ENCODE data around the gene UBALD1.

- TF ChIP-seq CTCF (IDR thresholded peaks at IDR 0.05), result no peak
- no peak for TF ChIP-seq EZH2 (IDR thresholded peaks at IDR 0.05; ENCODE audit: borderline replicate concordance, insufficient read depth, low read depth, low read length, poor library complexity, severe bottlenecking)
These were observed 32.3 kb upstream of the UBALD1 start for GRCh38 chr16:4646773-4647643.
